Measurements from ENCODE around the gene ADAP1.

DNA sequence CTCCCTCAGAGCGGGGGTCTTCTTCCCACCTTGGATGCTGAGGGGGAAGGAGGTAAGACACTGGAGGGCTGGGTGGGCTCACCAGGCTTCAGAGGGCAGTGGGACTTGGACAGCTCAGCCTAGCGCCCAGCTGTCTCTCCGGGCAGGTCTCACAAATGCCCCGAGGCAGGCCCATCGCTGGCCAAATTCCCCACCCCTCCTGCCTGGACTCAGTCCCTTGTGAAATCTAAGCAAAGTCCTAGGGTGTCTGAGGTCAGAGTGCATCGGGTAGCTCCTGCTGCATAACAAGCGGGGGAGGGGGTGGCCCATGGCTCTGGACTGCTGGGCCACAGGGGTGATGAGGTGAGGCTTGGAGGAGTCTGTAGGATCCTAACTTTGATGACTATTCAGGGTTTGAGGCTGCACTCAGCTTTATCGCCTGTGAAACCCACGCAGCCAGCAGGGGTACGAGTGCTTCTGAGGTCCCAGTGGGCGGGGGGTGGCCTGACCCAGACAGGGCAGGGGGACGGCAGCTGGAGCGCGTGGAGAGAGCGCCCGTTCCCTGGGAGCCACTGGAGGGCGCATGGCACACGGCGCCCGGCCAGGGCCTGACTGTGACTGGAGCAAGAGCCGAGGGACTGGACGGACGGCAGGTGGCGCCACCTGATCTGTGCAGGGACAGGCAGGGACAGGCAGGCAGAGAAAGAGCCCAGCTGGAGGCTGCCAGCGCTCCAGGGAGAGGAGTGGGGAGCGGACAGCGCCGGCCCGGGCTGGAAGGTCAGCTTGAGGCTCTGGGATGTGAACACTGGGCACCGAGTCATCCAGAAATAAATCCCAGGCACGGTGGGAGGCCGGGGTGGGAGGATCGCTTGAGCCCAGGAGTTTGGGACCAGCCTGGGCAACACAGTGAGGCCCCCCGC is 38.5 kb upstream of the ADAP1 start:
- peak; percentile 100 for TF ChIP-seq CTCF (IDR thresholded peaks at IDR 0.05)
- peak; percentile 70; the same call in 1 of the 2 replicates for TF ChIP-seq POLR2AphosphoS5 (IDR thresholded peaks at IDR 0.05; ENCODE audit: low read depth, low read length)
- TF ChIP-seq, protein P1, sequence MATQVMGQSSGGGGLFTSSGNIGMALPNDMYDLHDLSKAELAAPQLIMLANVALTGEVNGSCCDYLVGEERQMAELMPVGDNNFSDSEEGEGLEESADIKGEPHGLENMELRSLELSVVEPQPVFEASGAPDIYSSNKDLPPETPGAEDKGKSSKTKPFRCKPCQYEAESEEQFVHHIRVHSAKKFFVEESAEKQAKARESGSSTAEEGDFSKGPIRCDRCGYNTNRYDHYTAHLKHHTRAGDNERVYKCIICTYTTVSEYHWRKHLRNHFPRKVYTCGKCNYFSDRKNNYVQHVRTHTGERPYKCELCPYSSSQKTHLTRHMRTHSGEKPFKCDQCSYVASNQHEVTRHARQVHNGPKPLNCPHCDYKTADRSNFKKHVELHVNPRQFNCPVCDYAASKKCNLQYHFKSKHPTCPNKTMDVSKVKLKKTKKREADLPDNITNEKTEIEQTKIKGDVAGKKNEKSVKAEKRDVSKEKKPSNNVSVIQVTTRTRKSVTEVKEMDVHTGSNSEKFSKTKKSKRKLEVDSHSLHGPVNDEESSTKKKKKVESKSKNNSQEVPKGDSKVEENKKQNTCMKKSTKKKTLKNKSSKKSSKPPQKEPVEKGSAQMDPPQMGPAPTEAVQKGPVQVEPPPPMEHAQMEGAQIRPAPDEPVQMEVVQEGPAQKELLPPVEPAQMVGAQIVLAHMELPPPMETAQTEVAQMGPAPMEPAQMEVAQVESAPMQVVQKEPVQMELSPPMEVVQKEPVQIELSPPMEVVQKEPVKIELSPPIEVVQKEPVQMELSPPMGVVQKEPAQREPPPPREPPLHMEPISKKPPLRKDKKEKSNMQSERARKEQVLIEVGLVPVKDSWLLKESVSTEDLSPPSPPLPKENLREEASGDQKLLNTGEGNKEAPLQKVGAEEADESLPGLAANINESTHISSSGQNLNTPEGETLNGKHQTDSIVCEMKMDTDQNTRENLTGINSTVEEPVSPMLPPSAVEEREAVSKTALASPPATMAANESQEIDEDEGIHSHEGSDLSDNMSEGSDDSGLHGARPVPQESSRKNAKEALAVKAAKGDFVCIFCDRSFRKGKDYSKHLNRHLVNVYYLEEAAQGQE (IDR thresholded peaks at IDR 0.05; ENCODE audit: insufficient read depth in 1 of 2, low read depth in 2 of 2, low read length in 1 of 2), result peak in 1 of 2 experiments; percentile 75; a peak in 1 of 4 replicates
